ENCODE results near the gene REV1. TPM values are rescaled to one million over a fixed set of nuclear protein-coding genes. Genes with fewer than 3 reads are reported as not detected.

Gene REV1
- total RNA-seq, 1 experiment from 2014 or later = 38.6 TPM

GRCh38 chr2:99489063-99489760 is 605 bp downstream of the REV1 start:
- Mint-ChIP-seq H3K27me3 (ENCODE audit: insufficient read depth, unreplicated experiment) (no peaks in the 10 kb centered on the region), H3K4me3 (ENCODE audit: unreplicated experiment) (peak overlapping the region; percentile 89)
- intact Hi-C loops (cut with micrococcal nuclease) = no loop called here

GRCh38 chr2:99488539-99489062 is 1.2 kb downstream of the REV1 start:
- Mint-ChIP-seq H3K27me3 (ENCODE audit: insufficient read depth, unreplicated experiment) (no peaks in the 10 kb centered on the region), H3K9me3 (ENCODE audit: unreplicated experiment) (no peaks in the 10 kb centered on the region), H3K4me3 (ENCODE audit: unreplicated experiment) (peak overlapping the region; percentile 89), H3K4me1 (ENCODE audit: insufficient read depth, unreplicated experiment) (peaks cover 23% of the 10 kb centered on the region), H3K36me3 (ENCODE audit: insufficient read depth, unreplicated experiment) (no peaks in the 10 kb centered on the region), H3K27ac (ENCODE audit: low read depth, unreplicated experiment) (peak overlapping the region; percentile 93)
- intact Hi-C loops (cut with micrococcal nuclease) = no loop called here
- ChIA-PET CTCF (interaction anchor here (0.6 to 0.8 kb wide), 2 partner anchors 25 to 878 kb away, joined by 3 read pairs; no protein-coding TSS in a partner anchor), POLR2A (interaction anchor here (0.8 to 1.6 kb wide), 5 partner anchors 10 to 152 kb away, joined by 3 to 20 read pairs (median 6); partner anchors contain the start of genes EIF5B and TXNDC9)
- peak; percentile 35 for DNase-seq (ENCODE audit: unreplicated experiment)
- BruUV-seq (replicated peaks) = no TSS peak
- no peak for TF ChIP-seq CTCF (IDR thresholded peaks at IDR 0.05; ENCODE audit: unreplicated experiment)

More at GRCh38 chr2:99489063-99489760, 605 bp downstream of the REV1 start:
- Mint-ChIP-seq H3K9me3 (ENCODE audit: unreplicated experiment) (no peaks in the 10 kb centered on the region), H3K4me1 (ENCODE audit: insufficient read depth, unreplicated experiment) (peaks cover 17% of the 10 kb centered on the region), H3K27ac (ENCODE audit: low read depth, unreplicated experiment) (peak overlapping the region; percentile 93), H3K36me3 (ENCODE audit: insufficient read depth, unreplicated experiment) (no peaks in the 10 kb centered on the region)
- BruUV-seq (replicated peaks) = no TSS peak
- POLR2A ChIA-PET = interaction anchor here (1.0 to 1.6 kb wide), 3 partner anchors 10 to 152 kb away, joined by 3 to 20 read pairs (median 10); partner anchors contain the start of genes EIF5B and TXNDC9
- TF ChIP-seq CTCF (IDR thresholded peaks at IDR 0.05; ENCODE audit: unreplicated experiment) = no peak
- DNase-seq (ENCODE audit: unreplicated experiment) = peak; percentile 55
- CTCF ChIA-PET = interaction anchor here (0.6 kb wide), 1 partner anchor 878 kb away, joined by 3 read pairs; no protein-coding TSS in a partner anchor

- intact Hi-C loops (cut with micrococcal nuclease) = no loop called here
- H3K4me3 Mint-ChIP-seq (ENCODE audit: unreplicated experiment) = peak overlapping the region; percentile 89
- no peak for DNase-seq (ENCODE audit: unreplicated experiment)
- no peaks in the 10 kb centered on the region for H3K27me3 Mint-ChIP-seq (ENCODE audit: insufficient read depth, unreplicated experiment)
- no peaks in the 10 kb centered on the region for H3K36me3 Mint-ChIP-seq (ENCODE audit: insufficient read depth, unreplicated experiment)
- H3K9me3 Mint-ChIP-seq (ENCODE audit: unreplicated experiment) = no peaks in the 10 kb centered on the region
- H3K27ac Mint-ChIP-seq (ENCODE audit: low read depth, unreplicated experiment) = peak overlapping the region; percentile 93
- H3K4me1 Mint-ChIP-seq (ENCODE audit: insufficient read depth, unreplicated experiment) = peaks cover 23% of the 10 kb centered on the region
- ChIA-PET POLR2A (interaction anchor here (0.8 to 1.6 kb wide), 5 partner anchors 9 to 151 kb away, joined by 3 to 20 read pairs (median 6); partner anchors contain the start of genes EIF5B and TXNDC9), CTCF (interaction anchor here (0.6 to 0.8 kb wide), 2 partner anchors 25 to 131 kb away, joined by 3 read pairs; no protein-coding TSS in a partner anchor)
- TSS peak; percentile 30 for BruUV-seq (replicated peaks)
- TF ChIP-seq CTCF (IDR thresholded peaks at IDR 0.05; ENCODE audit: unreplicated experiment) = no peak
These were observed 1.9 kb downstream of the REV1 start for GRCh38 chr2:99487906-99488305.

- H3K27ac Mint-ChIP-seq (ENCODE audit: low read depth, unreplicated experiment) = peak overlapping the region; percentile 25
- H3K4me3 Mint-ChIP-seq (ENCODE audit: unreplicated experiment) = no peak overlapping the region
- no peaks in the 10 kb centered on the region for H3K27me3 Mint-ChIP-seq (ENCODE audit: insufficient read depth, unreplicated experiment)
- no peaks in the 10 kb centered on the region for H3K9me3 Mint-ChIP-seq (ENCODE audit: unreplicated experiment)
- intact Hi-C loops (cut with micrococcal nuclease) = no loop called here
- no peak for TF ChIP-seq CTCF (IDR thresholded peaks at IDR 0.05; ENCODE audit: unreplicated experiment)
- BruUV-seq (replicated peaks) = no TSS peak
- CTCF ChIA-PET = interaction anchor here (0.5 to 1.2 kb wide), 5 partner anchors 17 to 153 kb away, joined by 3 to 4 read pairs (median 4); no protein-coding TSS in a partner anchor
- DNase-seq (ENCODE audit: unreplicated experiment) = no peak
- H3K36me3 Mint-ChIP-seq (ENCODE audit: insufficient read depth, unreplicated experiment) = no peaks in the 10 kb centered on the region
- H3K4me1 Mint-ChIP-seq (ENCODE audit: insufficient read depth, unreplicated experiment) = peaks cover 28% of the 10 kb centered on the region
- POLR2A ChIA-PET = interaction anchor here (1.4 kb wide), 1 partner anchor 13 kb away, joined by 4 read pairs; no protein-coding TSS in a partner anchor
These were observed 4.0 kb downstream of the REV1 start for GRCh38 chr2:99485824-99486223.
